Mesenchymal stem cell (in vitro differentiated cells and primary cell): ENCODE results near the gene TYROBP.
"Not testable (repeated sequence)": the region's sequence is repeated elsewhere in the genome, so short reads cannot be mapped to it uniquely, and the experiment has no call there.

Experiments used
- DNase-seq: peaks from one replicate; pipeline ENCODE4 v3.0.0-alpha.2; 2013
- H2AFZ ChIP-seq: one replicate; pipeline ENCODE4 v1.6.1; 2013; ENCODE audit warnings: low read depth, mild to moderate bottlenecking, control low read depth, inconsistent platforms, low read length, moderate library complexity
- H2AK5ac ChIP-seq: 2 replicates; pipeline ENCODE4 v1.6.1; 2013; ENCODE audit warnings: low read length, moderate library complexity, mild to moderate bottlenecking, inconsistent platforms; ENCODE audit not compliant: severe bottlenecking
- H2BK120ac ChIP-seq: one replicate; pipeline ENCODE4 v1.6.1; 2013; ENCODE audit warnings: low read depth, mild to moderate bottlenecking, inconsistent platforms, low read length, moderate library complexity
- H2BK12ac ChIP-seq, 2 experiments: one replicate each; pipeline ENCODE4 v1.6.1; 2013; ENCODE audit warnings: inconsistent platforms in 2 of 2, low read length in 2 of 2, mild to moderate bottlenecking in 2 of 2, moderate library complexity in 2 of 2, control low read depth in 1 of 2
- H2BK15ac ChIP-seq: one replicate; pipeline ENCODE4 v1.6.1; 2013; ENCODE audit warnings: mild to moderate bottlenecking, low read depth, inconsistent platforms; ENCODE audit not compliant: poor library complexity, severe bottlenecking
- H2BK5ac ChIP-seq: 2 replicates; pipeline ENCODE4 v1.6.1; 2013; ENCODE audit warnings: low read depth, mild to moderate bottlenecking, low read length, control low read depth, inconsistent platforms; ENCODE audit not compliant: poor library complexity, severe bottlenecking
- H3K14ac ChIP-seq, 2 experiments: one replicate each; pipeline ENCODE4 v1.6.1; 2013; ENCODE audit warnings: inconsistent platforms in 2 of 2, low read length in 2 of 2, control low read depth in 1 of 2, mild to moderate bottlenecking in 1 of 2, moderate library complexity in 1 of 2
- H3K18ac ChIP-seq, 2 experiments: one replicate each; pipeline ENCODE4 v1.6.1; 2013; ENCODE audit warnings: inconsistent platforms in 2 of 2, low read length in 2 of 2, control low read depth in 1 of 2, low read depth in 1 of 2, mild to moderate bottlenecking in 1 of 2
- H3K23ac ChIP-seq, 2 experiments: one replicate each; pipeline ENCODE4 v1.6.1; 2013; ENCODE audit warnings: inconsistent platforms in 2 of 2, low read length in 2 of 2, mild to moderate bottlenecking in 2 of 2, moderate library complexity in 2 of 2, control low read depth in 1 of 2
- H3K27ac ChIP-seq: 2 replicates; pipeline ENCODE4 v1.5.1; 2013; ENCODE audit warnings: mild to moderate bottlenecking, moderate library complexity, low read length, control low read depth, inconsistent platforms; ENCODE audit not compliant: poor library complexity, severe bottlenecking
- H3K27me3 ChIP-seq, 2 experiments: 2 replicates each; pipeline versions ENCODE4 v1.6.1 to v1.7.0; 2013; ENCODE audit warnings: low read length in 2 of 2, mild to moderate bottlenecking in 2 of 2, moderate library complexity in 2 of 2, control low read depth in 1 of 2, inconsistent platforms in 1 of 2; ENCODE audit not compliant: control insufficient read depth in 1 of 2, insufficient read depth in 1 of 2
- H3K36me3 ChIP-seq, 2 experiments: 2 replicates each; pipeline versions ENCODE4 v1.6.1 to v1.7.0; 2013; ENCODE audit warnings: low read length in 2 of 2, control low read depth in 1 of 2, inconsistent platforms in 1 of 2, low read depth in 1 of 2, mild to moderate bottlenecking in 1 of 2; ENCODE audit not compliant: insufficient read depth in 2 of 2, control insufficient read depth in 1 of 2
- H3K4ac ChIP-seq, 2 experiments: one replicate each; pipeline ENCODE4 v1.6.1; 2013; ENCODE audit warnings: inconsistent platforms in 2 of 2, low read length in 2 of 2, mild to moderate bottlenecking in 2 of 2, moderate library complexity in 2 of 2, control low read depth in 1 of 2, low read depth in 1 of 2
- H3K4me1 ChIP-seq: 2 replicates; pipeline ENCODE4 v1.6.1; 2013; ENCODE audit warnings: low read depth, low read length, control low read depth; ENCODE audit not compliant: control insufficient read depth, insufficient read depth
- H3K4me2 ChIP-seq: 2 replicates; pipeline ENCODE4 v1.6.1; 2013; ENCODE audit warnings: low read length, mild to moderate bottlenecking, inconsistent platforms; ENCODE audit not compliant: poor library complexity, severe bottlenecking
- H3K4me3 ChIP-seq, 2 experiments: 2 replicates each; pipeline versions ENCODE4 v1.5.1 to v1.7.0; 2013; ENCODE audit warnings: low read length in 2 of 2, mild to moderate bottlenecking in 2 of 2, control low read depth in 1 of 2, low read depth in 1 of 2; ENCODE audit not compliant: insufficient read depth in 1 of 2
- H3K79me1 ChIP-seq: replicated peaks from 2 replicates; pipeline ENCODE4 v1.6.1; 2013; ENCODE audit warnings: mild to moderate bottlenecking, control low read depth, low read length, inconsistent platforms; ENCODE audit not compliant: poor library complexity, severe bottlenecking
- H3K9ac ChIP-seq: 2 replicates; pipeline ENCODE4 v1.7.0; 2013; ENCODE audit warnings: mild to moderate bottlenecking, low read length, moderate library complexity
- H3K9me3 ChIP-seq: 2 replicates; pipeline ENCODE4 v1.7.0; 2013; ENCODE audit warnings: mild to moderate bottlenecking, low read length; ENCODE audit not compliant: control insufficient read depth
- H4K8ac ChIP-seq: one replicate; pipeline ENCODE4 v1.6.1; 2013; ENCODE audit warnings: inconsistent platforms, mild to moderate bottlenecking, low read length, moderate library complexity
- H4K91ac ChIP-seq: one replicate; pipeline ENCODE4 v1.6.1; 2013; ENCODE audit warnings: mild to moderate bottlenecking, low read length, inconsistent platforms
- WGBS: methylation state at CpG from one replicate; pipeline ENCODE4 v1.1.7; 2013; ENCODE audit warnings: mixed read lengths; 5-methylcytosine and 5-hydroxymethylcytosine counted together

TYROBP gene

GRCh38 chr19:35896643-35897040, 11.5 kb downstream of the TYROBP start:
- Histone ChIP-seq H3K4ac (no peak overlapping the region), H3K27ac (no peak overlapping the region), H3K4me2 (no peak overlapping the region), H2AFZ (no peak overlapping the region), H3K27me3 (no peaks in the 10 kb centered on the region), H3K79me1 (peaks cover 33% of the 10 kb centered on the region), H3K36me3 (peaks cover 38 to 46% of the 10 kb centered on the region in 2 experiments), H2BK12ac (no peak overlapping the region), H3K4me1 (peaks cover 15% of the 10 kb centered on the region), H2BK15ac (no peak overlapping the region), H2AK5ac (no peak overlapping the region), H3K23ac (no peak overlapping the region), H3K9ac (no peak overlapping the region), H4K91ac (peak overlapping the region; percentile 39), H3K9me3 (no peaks in the 10 kb centered on the region), H4K8ac (no peak overlapping the region), H3K18ac (no peak overlapping the region), H3K4me3 (no peak overlapping the region), H3K14ac (no peak overlapping the region), H2BK120ac (no peak overlapping the region), H2BK5ac (no peak overlapping the region)
- DNase-seq = no peak
- WGBS = 98% methylated on average over 13 of the region's 13 CpGs

GRCh38 chr19:35895911-35896642, 12.0 kb downstream of the TYROBP start:
- Histone ChIP-seq H3K14ac (no peak overlapping the region), H2BK15ac (no peak overlapping the region), H3K27me3 (no peaks in the 10 kb centered on the region), H2AFZ (no peak overlapping the region), H3K9ac (no peak overlapping the region), H2BK5ac (no peak overlapping the region), H3K18ac (no peak overlapping the region), H3K79me1 (peaks cover 33% of the 10 kb centered on the region), H3K9me3 (no peaks in the 10 kb centered on the region), H3K36me3 (peaks cover 38 to 48% of the 10 kb centered on the region in 2 experiments), H2AK5ac (no peak overlapping the region), H2BK120ac (no peak overlapping the region), H3K4ac (no peak overlapping the region), H3K23ac (no peak overlapping the region), H4K8ac (no peak overlapping the region), H3K4me3 (no peak overlapping the region), H2BK12ac (no peak overlapping the region), H4K91ac (no peak overlapping the region), H3K4me2 (no peak overlapping the region), H3K27ac (no peak overlapping the region), H3K4me1 (peaks cover 13% of the 10 kb centered on the region)
- no peak for DNase-seq
- 98% methylated on average over 16 of the region's 21 CpGs for WGBS

- H2AK5ac ChIP-seq = no peak overlapping the region
- no peak overlapping the region for H2BK15ac ChIP-seq
- H3K14ac ChIP-seq = no peak overlapping the region
- no peak overlapping the region for H4K8ac ChIP-seq
- H3K9me3 ChIP-seq = no peaks in the 10 kb centered on the region
- no peak overlapping the region for H4K91ac ChIP-seq
- H3K27ac ChIP-seq = no peak overlapping the region
- H3K23ac ChIP-seq = no peak overlapping the region
- H3K4ac ChIP-seq = no peak overlapping the region
- H3K27me3 ChIP-seq = no peaks in the 10 kb centered on the region
- no peak overlapping the region for H2BK120ac ChIP-seq
- H2BK5ac ChIP-seq = no peak overlapping the region
- H2AFZ ChIP-seq = no peak overlapping the region
- no peak overlapping the region for H2BK12ac ChIP-seq
- H3K18ac ChIP-seq = no peak overlapping the region
- H3K79me1 ChIP-seq = peaks cover 36% of the 10 kb centered on the region
- no peak overlapping the region for H3K4me2 ChIP-seq
- 98% methylated on average over 2 of the region's 2 CpGs for WGBS
- H3K36me3 ChIP-seq = peaks cover 51 to 66% of the 10 kb centered on the region in 2 experiments
- peaks cover 9% of the 10 kb centered on the region for H3K4me1 ChIP-seq
- no peak for DNase-seq
- H3K4me3 ChIP-seq = no peak overlapping the region
- no peak overlapping the region for H3K9ac ChIP-seq
Observed at GRCh38 chr19:35894342-35894741, 13.8 kb downstream of the TYROBP start.

GRCh38 chr19:35891819-35892218, 16.3 kb downstream of the TYROBP start:
- H2BK120ac ChIP-seq, H2BK5ac ChIP-seq: not testable (repeated sequence)

More at GRCh38 chr19:35891819-35892218, 16.3 kb downstream of the TYROBP start:
- H3K9me3 ChIP-seq, DNase-seq, H2BK15ac ChIP-seq, H3K14ac ChIP-seq, H3K27ac ChIP-seq, H3K4me3 ChIP-seq, H3K27me3 ChIP-seq, H2AK5ac ChIP-seq, H3K4me2 ChIP-seq, H3K4ac ChIP-seq, H4K91ac ChIP-seq, H2AFZ ChIP-seq, H3K9ac ChIP-seq, H3K18ac ChIP-seq, H2BK12ac ChIP-seq, H3K23ac ChIP-seq, H4K8ac ChIP-seq, H3K4me1 ChIP-seq: not testable (repeated sequence)
- Histone ChIP-seq H3K36me3 (peaks cover 64 to 81% of the 10 kb centered on the region in 2 experiments), H3K79me1 (peaks cover 16% of the 10 kb centered on the region)
- WGBS = 91% methylated on average over 2 of the region's 3 CpGs
